Esophagus muscularis mucosa (tissue), 3 donors: ENCODE measurements around the gene PGBD2.
"Not testable (repeated sequence)": the region's sequence is repeated elsewhere in the genome, so short reads cannot be mapped to it uniquely, and the experiment has no call there.

Experiments
- CTCF ChIP-seq, 3 experiments: fragments of 200-600 bp in 2 of 3; fragments of 450-650 bp in 1 of 3; sonication (generic) in 2 of 3; IDR thresholded peaks; one replicate each; pipeline ENCODE4 v1.5.1; 2017 to 2019; ENCODE audit warnings: antibody characterized with exemption in 3 of 3, mild to moderate bottlenecking in 2 of 3, moderate library complexity in 1 of 3
- POLR2A ChIP-seq: fragments of 450-650 bp; IDR thresholded peaks from one replicate; pipeline ENCODE4 v1.6.1; 2017; ENCODE audit warnings: antibody characterized with exemption, moderate library complexity, mild to moderate bottlenecking, low read depth
- POLR2AphosphoS5 ChIP-seq, 2 donors: sonication (generic); formaldehyde crosslinking; IDR thresholded peaks; one replicate each; pipeline ENCODE4 v1.6.1; 2017; ENCODE audit warnings: antibody characterized with exemption in 2 of 2

- not testable (repeated sequence) for TF ChIP-seq POLR2AphosphoS5 (IDR thresholded peaks at IDR 0.05); CTCF (IDR thresholded peaks at IDR 0.05); POLR2A
Measured at GRCh38 chr1:248925859-248926258, 19.8 kb downstream of the PGBD2 start.
